ENCODE data around the gene ELF1.

DNA sequence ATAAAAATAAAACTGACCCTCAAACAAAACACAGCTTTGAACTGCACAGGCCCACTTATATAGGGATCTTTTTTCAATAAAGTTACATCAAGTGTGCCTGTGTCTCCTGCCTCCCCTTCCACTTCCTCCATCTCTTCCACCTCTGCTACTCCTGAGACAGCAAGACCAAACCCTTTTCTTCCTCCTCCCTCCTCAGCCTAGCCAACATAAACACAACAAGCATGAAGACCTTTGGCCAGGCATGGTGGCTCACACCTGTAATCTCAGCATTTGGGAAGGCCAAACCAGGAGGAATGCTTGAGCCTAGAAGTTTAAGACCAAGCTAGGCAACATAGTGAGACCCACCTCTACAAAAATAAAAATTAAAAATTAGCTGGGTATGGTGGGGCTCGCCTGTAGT lies 72.6 kb downstream of the ELF1 start:
- TF ChIP-seq POLR2A (IDR thresholded peaks at IDR 0.05; ENCODE audit: low read length) (no peak), HOXA7 (CRISPR knock-in tag; IDR thresholded peaks at IDR 0.05) (no peak), CEBPB (IDR thresholded peaks at IDR 0.05) (no peak), KDM1A (IDR thresholded peaks at IDR 0.05; ENCODE audit: low read depth) (no peak), SMC3 (IDR thresholded peaks at IDR 0.05) (no peak), RAD21 (conservative IDR thresholded peaks at IDR 0.05 in 1 of 2, IDR thresholded peaks at IDR 0.05 in 1 of 2) (no peak), EHMT2 (IDR thresholded peaks at IDR 0.05; ENCODE audit: low read depth) (no peak)
- TF ChIP-seq, protein P1, sequence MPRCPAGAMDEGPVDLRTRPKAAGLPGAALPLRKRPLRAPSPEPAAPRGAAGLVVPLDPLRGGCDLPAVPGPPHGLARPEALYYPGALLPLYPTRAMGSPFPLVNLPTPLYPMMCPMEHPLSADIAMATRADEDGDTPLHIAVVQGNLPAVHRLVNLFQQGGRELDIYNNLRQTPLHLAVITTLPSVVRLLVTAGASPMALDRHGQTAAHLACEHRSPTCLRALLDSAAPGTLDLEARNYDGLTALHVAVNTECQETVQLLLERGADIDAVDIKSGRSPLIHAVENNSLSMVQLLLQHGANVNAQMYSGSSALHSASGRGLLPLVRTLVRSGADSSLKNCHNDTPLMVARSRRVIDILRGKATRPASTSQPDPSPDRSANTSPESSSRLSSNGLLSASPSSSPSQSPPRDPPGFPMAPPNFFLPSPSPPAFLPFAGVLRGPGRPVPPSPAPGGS (IDR thresholded peaks at IDR 0.05), result no peak
- TF ChIP-seq, protein P2, sequence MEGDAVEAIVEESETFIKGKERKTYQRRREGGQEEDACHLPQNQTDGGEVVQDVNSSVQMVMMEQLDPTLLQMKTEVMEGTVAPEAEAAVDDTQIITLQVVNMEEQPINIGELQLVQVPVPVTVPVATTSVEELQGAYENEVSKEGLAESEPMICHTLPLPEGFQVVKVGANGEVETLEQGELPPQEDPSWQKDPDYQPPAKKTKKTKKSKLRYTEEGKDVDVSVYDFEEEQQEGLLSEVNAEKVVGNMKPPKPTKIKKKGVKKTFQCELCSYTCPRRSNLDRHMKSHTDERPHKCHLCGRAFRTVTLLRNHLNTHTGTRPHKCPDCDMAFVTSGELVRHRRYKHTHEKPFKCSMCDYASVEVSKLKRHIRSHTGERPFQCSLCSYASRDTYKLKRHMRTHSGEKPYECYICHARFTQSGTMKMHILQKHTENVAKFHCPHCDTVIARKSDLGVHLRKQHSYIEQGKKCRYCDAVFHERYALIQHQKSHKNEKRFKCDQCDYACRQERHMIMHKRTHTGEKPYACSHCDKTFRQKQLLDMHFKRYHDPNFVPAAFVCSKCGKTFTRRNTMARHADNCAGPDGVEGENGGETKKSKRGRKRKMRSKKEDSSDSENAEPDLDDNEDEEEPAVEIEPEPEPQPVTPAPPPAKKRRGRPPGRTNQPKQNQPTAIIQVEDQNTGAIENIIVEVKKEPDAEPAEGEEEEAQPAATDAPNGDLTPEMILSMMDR (IDR thresholded peaks at IDR 0.05), result no peak
- TF ChIP-seq, protein P3, sequence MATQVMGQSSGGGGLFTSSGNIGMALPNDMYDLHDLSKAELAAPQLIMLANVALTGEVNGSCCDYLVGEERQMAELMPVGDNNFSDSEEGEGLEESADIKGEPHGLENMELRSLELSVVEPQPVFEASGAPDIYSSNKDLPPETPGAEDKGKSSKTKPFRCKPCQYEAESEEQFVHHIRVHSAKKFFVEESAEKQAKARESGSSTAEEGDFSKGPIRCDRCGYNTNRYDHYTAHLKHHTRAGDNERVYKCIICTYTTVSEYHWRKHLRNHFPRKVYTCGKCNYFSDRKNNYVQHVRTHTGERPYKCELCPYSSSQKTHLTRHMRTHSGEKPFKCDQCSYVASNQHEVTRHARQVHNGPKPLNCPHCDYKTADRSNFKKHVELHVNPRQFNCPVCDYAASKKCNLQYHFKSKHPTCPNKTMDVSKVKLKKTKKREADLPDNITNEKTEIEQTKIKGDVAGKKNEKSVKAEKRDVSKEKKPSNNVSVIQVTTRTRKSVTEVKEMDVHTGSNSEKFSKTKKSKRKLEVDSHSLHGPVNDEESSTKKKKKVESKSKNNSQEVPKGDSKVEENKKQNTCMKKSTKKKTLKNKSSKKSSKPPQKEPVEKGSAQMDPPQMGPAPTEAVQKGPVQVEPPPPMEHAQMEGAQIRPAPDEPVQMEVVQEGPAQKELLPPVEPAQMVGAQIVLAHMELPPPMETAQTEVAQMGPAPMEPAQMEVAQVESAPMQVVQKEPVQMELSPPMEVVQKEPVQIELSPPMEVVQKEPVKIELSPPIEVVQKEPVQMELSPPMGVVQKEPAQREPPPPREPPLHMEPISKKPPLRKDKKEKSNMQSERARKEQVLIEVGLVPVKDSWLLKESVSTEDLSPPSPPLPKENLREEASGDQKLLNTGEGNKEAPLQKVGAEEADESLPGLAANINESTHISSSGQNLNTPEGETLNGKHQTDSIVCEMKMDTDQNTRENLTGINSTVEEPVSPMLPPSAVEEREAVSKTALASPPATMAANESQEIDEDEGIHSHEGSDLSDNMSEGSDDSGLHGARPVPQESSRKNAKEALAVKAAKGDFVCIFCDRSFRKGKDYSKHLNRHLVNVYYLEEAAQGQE (IDR thresholded peaks at IDR 0.05), result no peak
